IPS DF 6.9 (cell line): ENCODE results near the gene BCOR.

Experiments used
- DNase-seq: peaks from one replicate; pipeline ENCODE4 v3.0.0-alpha.2; 2013; ENCODE audit warnings: low read depth, low spot score
- H3K27ac ChIP-seq: one replicate; pipeline ENCODE4 v1.5.1; 2013; ENCODE audit warnings: low read length, control low read depth
- H3K27me3 ChIP-seq: 2 replicates; pipeline ENCODE4 v1.6.1; 2013; ENCODE audit warnings: mild to moderate bottlenecking, low read length; ENCODE audit not compliant: control insufficient read depth, insufficient read depth
- H3K36me3 ChIP-seq: 2 replicates; pipeline ENCODE4 v1.6.1; 2013; ENCODE audit warnings: low read length; ENCODE audit not compliant: control insufficient read depth, insufficient read depth
- H3K4me1 ChIP-seq: 2 replicates; pipeline ENCODE4 v1.6.1; 2013; ENCODE audit warnings: low read length; ENCODE audit not compliant: control insufficient read depth, insufficient read depth
- H3K4me3 ChIP-seq: 2 replicates; pipeline ENCODE4 v1.5.1; 2013; ENCODE audit warnings: mild to moderate bottlenecking, low read length
- H3K9me3 ChIP-seq: 2 replicates; pipeline ENCODE4 v1.6.1; 2013; ENCODE audit warnings: low read length, inconsistent platforms; ENCODE audit not compliant: control insufficient read depth, insufficient read depth
- WGBS: extraction: QIAGEN DNeasy Blood & Tissue Kit; methylation state at CpG from one replicate; pipeline ENCODE4 v1.1.7; 2013; ENCODE audit warnings: mixed read lengths, missing lambda C conversion rate; ENCODE audit not compliant: insufficient read length, insufficient coverage; 5-methylcytosine and 5-hydroxymethylcytosine counted together

BCOR gene

DNA sequence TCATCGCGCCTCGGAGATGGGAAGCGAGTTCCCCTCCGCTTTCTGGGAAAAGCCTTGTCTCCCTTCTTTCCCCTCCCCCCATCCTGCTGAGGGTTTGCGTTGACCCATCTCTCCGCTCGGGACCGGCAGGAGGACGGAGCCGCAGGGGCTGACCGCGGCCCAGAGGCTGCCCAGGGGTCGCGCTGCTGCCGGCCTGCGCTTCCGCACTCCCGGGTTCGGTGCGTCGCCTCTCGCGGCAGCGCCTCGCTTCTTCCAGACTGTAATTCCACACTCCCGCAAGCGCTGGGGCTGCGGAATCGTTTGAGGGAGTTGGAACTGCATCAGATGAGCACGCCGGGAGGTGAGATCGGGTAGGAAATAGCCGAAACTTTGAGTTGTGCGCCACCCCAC, 88.3 kb downstream of the BCOR start:
- Histone ChIP-seq H3K27ac (no peak overlapping the region), H3K27me3 (peaks cover 51% of the 10 kb centered on the region), H3K9me3 (no peaks in the 10 kb centered on the region), H3K4me3 (no peak overlapping the region; the same call in 1 of the 2 replicates), H3K4me1 (peaks cover 4% of the 10 kb centered on the region; the same call in 1 of the 2 replicates), H3K36me3 (no peaks in the 10 kb centered on the region)
- no CpG with 5 or more reads among the region's 35 CpGs for WGBS
- no peak for DNase-seq

DNA sequence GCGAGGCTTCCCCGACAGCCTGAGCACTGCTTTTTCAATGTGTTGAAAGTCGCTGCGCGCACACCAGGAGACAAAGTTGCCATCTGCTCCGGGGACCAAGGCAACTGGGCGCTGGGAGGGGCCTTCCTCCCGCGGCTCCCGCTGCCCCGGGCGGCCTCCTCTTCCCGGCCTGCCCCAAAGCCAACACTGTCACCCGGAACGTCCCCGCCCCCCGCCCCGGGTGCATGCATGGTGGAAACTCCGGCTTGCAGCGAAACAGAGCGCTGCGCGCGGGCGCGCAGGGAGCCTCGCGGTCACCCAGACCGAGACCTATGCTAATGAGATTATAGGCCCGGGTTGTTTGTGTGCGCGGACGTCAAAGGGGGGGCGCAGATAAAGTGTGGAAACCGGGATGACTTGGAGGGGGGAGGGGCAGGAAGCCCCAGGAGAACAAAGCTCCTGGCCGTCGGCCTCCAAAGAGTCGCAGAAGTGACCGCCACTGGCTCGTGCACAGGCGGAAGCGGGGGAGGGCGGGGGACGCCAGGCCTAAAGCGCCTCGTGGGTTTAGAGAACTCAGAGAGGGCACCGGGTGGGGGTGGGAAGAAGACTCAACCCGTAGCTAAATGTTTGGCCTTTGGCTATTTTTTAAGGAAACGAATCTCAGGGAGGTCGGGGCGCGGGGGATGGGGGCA, 88.8 kb downstream of the BCOR start:
- Histone ChIP-seq H3K9me3 (no peaks in the 10 kb centered on the region), H3K27ac (no peak overlapping the region), H3K4me3 (no peak overlapping the region; the same call in 1 of the 2 replicates), H3K27me3 (peaks cover 51% of the 10 kb centered on the region), H3K36me3 (no peaks in the 10 kb centered on the region), H3K4me1 (peaks cover 4% of the 10 kb centered on the region; the same call in 1 of the 2 replicates)
- WGBS, result no CpG with 5 or more reads among the region's 52 CpGs
- no peak for DNase-seq

DNA sequence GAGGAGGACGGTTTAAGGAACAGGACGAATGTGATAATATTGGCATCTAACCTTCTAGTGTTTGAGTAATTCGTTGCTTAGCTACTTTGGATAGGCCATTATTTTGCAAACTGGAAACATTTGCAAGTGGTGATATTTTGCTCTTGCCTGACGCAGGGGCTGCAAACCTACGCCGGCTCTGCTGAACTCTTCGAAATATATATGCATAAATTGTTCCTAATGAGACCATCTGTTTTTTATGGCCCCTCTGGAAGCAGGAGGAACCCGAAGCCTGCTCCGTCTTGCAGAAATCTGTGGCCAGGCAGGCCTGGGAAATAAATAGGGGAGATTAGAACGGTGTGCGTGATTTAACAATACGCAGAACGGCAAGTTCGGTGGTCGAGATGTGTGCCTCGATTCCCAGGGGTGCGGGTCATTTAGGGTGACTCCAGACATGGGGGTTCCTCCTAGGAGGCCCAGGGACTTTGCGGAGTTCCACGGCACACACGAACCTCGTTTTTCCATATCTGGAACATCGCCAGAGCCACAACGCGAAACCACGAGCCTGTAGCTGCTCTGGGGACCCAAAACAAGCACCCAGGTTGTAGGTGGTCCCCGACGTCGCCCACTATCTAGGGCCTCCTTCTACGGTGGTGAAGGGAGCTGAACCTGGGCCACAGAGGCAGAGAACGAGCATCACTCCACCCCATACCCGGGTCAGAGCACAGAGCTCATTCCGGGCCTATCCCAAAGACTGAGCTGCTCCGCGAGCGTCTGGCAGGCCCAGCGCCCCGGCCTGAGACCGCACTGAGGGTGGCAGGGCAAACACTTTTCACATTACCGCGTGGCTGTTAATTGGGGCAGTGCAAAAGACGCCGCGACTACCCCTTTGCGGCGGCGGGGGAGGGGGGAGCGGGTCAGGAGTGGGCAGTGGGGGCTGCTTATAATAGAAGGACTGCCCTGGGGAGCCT, 89.7 kb downstream of the BCOR start:
- no peak for DNase-seq
- no CpG with 5 or more reads among the region's 47 CpGs for WGBS
- H3K4me1 ChIP-seq, result peaks cover 6% of the 10 kb centered on the region
- peaks cover 45% of the 10 kb centered on the region for H3K27me3 ChIP-seq
- no peak overlapping the region for H3K27ac ChIP-seq
- H3K36me3 ChIP-seq, result no peaks in the 10 kb centered on the region
- no peaks in the 10 kb centered on the region for H3K9me3 ChIP-seq
- H3K4me3 ChIP-seq, result no peak overlapping the region

DNA sequence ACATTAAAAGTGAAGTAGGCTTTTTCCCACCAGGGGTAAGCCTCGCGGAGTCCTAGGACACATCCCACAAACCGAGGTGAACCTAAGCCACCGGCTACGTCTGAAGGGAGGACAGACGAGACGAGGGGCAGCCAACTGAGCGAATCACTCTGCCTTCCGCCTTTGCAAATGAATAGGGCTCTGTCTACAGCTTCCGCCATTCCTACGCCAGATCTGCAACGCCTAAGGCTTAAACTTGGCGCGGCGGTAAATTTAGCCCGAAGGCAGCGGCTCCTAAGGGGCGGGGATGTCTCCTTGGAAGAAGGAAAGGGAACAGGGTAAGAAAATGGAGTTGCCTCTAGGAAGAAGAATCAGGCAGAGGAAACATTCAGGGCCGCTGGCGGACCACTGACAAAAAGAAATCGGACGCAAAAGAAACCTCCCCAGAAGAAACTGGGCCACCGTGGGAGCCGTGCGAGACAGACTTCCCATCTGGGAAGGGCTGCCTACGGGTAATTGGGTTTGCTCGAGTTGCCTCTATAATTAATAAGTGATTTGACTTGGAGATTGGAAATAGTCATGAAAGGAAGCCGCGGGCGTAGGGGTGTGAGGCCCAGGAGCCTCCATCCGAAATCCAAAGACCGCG, 90.5 kb downstream of the BCOR start:
- Histone ChIP-seq H3K9me3 (no peaks in the 10 kb centered on the region), H3K4me1 (peaks cover 6% of the 10 kb centered on the region), H3K27me3 (peaks cover 38% of the 10 kb centered on the region), H3K27ac (no peak overlapping the region), H3K4me3 (no peak overlapping the region), H3K36me3 (no peaks in the 10 kb centered on the region)
- no CpG with 5 or more reads among the region's 33 CpGs for WGBS
- no peak for DNase-seq

DNA sequence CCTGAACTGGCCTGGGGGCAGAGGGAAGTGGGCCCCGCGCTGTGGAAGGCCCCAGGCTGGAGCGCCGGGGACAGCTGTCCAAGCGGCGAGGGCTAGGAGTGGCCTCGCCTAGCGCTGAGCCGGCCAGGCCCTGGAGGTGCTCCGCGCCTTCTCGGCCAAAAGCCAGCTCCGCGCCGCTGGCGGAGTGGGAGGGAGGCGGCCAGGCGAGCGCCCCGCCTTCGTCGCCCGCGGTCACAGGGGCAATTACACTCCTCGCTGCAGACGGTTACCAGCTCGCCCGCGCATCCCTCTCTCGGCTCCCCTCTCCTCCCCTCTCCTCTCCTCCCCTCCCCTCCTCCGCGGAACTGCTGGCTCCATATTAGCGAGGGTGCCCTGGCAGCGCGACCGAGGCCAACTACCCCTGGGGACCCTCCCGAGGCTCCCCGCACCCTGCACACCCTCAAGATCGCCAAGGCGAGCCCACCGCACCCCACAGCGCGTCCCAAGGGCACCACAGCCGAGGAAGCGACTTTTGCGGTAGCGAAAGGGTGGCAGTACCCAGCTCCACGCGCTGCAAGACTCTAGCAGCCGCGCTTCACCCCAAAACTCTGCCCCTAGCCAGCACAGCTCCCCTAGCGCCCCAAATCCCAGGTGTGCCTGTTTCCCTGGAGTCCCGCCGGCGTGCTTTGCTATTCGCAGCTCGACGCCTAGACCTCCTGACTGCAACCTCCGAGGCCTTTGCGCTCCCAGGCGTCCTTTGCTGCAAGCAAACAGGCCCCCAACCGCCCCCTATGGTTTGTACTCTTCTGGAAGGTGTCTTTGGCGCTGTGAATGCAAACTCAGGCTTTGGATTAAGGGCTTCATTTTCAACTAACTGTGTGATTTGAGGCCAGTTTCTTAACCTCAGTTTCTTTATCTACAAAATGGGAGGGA, 91.4 kb downstream of the BCOR start:
- H3K36me3 ChIP-seq, result no peaks in the 10 kb centered on the region
- peak overlapping the region; percentile 46; the same call in 1 of the 2 replicates for H3K4me3 ChIP-seq
- no peak for DNase-seq
- no peak overlapping the region for H3K27ac ChIP-seq
- H3K9me3 ChIP-seq, result no peaks in the 10 kb centered on the region
- H3K27me3 ChIP-seq, result peaks cover 29% of the 10 kb centered on the region
- peaks cover 6% of the 10 kb centered on the region for H3K4me1 ChIP-seq
- no CpG with 5 or more reads among the region's 63 CpGs for WGBS

DNA sequence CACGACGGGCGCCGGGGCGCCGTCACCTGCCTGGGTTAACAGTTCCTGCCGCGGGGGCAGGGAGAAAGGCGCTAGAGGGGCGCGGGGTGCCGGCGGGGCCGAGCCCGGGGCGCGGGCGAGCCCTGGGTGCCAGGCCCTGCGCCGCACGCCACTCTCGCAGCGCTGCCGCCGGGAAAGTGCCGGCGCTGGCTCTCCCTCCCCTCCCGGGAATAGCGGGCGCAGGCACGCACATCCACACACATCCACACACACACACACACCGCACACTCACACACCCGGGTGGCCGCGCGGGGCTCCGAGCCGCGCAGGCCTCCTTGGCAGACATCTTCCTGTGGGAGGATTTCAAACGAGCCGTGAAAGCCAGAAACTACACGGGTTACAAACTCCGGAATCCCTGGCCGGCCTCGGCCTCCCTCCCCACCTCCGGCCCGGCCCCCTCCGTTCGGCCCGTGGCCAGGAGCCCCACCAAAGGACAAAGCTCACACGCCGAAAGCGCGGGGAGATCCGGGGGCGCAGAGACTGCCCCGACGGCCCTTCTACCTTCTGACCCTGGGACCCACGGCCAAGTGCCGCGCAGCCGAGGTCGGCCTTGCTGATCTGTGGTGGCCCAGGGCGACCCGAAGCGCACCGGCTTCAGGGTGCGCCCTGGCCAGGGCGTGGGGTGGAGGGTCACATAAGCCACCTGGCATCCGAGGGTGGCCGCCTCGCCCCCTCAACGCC, 92.3 kb downstream of the BCOR start:
- Histone ChIP-seq H3K4me3 (peak overlapping the region; percentile 46; the same call in 1 of the 2 replicates), H3K27me3 (peaks cover 20% of the 10 kb centered on the region), H3K4me1 (peaks cover 6% of the 10 kb centered on the region), H3K9me3 (no peaks in the 10 kb centered on the region), H3K27ac (no peak overlapping the region), H3K36me3 (no peaks in the 10 kb centered on the region)
- DNase-seq, result no peak
- WGBS, result no CpG with 5 or more reads among the region's 73 CpGs

DNA sequence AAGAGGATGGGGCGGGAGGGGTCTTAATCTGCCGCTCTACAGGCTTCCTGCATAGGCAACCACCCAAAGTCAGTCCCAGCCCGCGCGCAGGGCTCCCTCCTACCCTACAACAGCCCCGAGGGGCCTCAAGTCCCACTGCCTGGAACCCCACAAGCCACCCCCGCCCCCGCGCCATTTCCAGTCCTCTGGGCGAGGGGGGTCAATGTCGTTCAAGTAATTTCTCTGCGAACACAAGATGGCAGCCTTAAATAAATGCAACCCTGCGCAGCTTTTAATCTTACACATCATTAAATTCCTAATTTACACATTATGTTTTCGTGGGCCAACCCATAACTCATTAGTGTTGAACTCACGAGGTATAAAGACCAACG, 92.9 kb downstream of the BCOR start:
- Histone ChIP-seq H3K27me3 (peaks cover 16% of the 10 kb centered on the region), H3K4me1 (peaks cover 6% of the 10 kb centered on the region), H3K4me3 (peak overlapping the region; percentile 46; the same call in 1 of the 2 replicates), H3K27ac (no peak overlapping the region), H3K9me3 (no peaks in the 10 kb centered on the region), H3K36me3 (no peaks in the 10 kb centered on the region)
- WGBS, result no CpG with 5 or more reads among the region's 16 CpGs
- no peak for DNase-seq

DNA sequence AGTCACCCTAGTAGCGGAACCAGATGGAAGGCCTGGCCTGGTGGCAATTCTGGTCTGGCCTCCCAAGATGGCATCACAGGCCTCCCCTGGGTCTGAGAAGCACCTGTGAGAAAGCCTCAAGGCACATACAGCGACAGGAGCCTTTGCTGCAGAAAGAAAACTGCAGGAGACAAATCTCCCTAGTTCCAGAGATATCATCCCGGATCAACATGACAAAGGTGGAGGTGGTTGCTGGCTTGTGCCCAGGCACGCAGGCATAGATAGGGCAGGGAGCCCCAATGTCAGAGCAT, 93.6 kb downstream of the BCOR start:
- Histone ChIP-seq H3K4me3 (no peak overlapping the region), H3K27me3 (peaks cover 11% of the 10 kb centered on the region), H3K36me3 (no peaks in the 10 kb centered on the region), H3K27ac (no peak overlapping the region), H3K4me1 (peaks cover 5% of the 10 kb centered on the region), H3K9me3 (no peaks in the 10 kb centered on the region)
- no peak for DNase-seq
- WGBS, result no CpG with 5 or more reads among the region's 4 CpGs

DNA sequence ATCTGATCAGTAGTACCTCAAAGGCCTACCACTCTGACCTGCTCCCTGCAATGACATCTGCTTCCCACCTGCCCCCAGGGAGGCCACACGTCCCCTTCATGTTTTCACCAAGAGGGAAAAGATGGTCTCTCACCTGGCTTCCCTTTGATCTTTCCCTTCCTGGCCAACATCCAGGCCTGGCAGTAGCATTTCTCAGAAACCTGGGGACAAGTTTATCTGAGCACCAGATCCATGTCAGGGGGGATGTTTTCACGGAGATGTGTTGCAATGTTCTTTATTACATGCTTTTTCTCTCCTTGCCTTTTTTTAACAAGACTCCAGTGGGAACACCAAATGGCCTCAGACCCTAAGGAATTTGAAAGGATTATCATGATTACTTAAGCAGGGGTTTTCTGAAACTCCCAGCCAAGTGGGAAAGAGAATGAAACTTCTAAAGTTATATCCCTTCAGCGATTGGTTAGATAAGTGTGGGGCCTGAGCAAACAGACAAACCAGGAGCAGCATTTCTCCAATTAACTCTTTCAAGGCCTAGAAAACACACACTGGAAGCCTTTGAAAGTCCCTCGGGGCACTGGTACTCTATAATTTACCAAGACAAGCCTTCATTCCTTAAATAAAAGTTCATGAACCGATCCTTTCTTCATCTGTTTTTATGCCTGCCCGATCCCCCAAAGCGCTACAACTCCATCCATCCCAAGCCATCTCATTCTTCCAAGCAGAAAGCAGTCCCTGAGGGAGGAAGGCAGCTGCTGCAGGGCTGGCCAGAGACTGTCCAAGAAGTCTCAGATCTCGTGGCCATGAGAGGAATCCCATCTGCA, 94.1 kb downstream of the BCOR start:
- Histone ChIP-seq H3K9me3 (no peaks in the 10 kb centered on the region), H3K27ac (no peak overlapping the region), H3K4me1 (peaks cover 5% of the 10 kb centered on the region), H3K27me3 (peaks cover 10% of the 10 kb centered on the region), H3K36me3 (no peaks in the 10 kb centered on the region), H3K4me3 (no peak overlapping the region)
- WGBS, result no CpG with 5 or more reads among the region's 8 CpGs
- DNase-seq, result no peak
